ENCODE measurements around the gene NFYB. TPM values are rescaled to one million over a fixed set of nuclear protein-coding genes. Genes with fewer than 3 reads are reported as not detected.

NFYB gene
- total RNA-seq, 1 experiment from 2014 or later, result 22.4 TPM

Other genes with a start within 250 kb of the NFYB start
- 888 TPM for gene HSP90B1, start 207.8 kb downstream of the NFYB start, total RNA-seq (2021; ENCODE audit: unreplicated experiment)
- gene TDG, start 172.3 kb downstream of the NFYB start, total RNA-seq (2021; ENCODE audit: unreplicated experiment), result 23.9 TPM
- 4.8 TPM for gene GLT8D2, start 88.0 kb downstream of the NFYB start, total RNA-seq (2021; ENCODE audit: unreplicated experiment)
- 4.9 TPM for gene HCFC2, start 73.7 kb downstream of the NFYB start, total RNA-seq (2021; ENCODE audit: unreplicated experiment)
- 327 TPM for gene TXNRD1, start 77.6 kb upstream of the NFYB start, total RNA-seq (2021; ENCODE audit: unreplicated experiment)
- 3.0 TPM for gene EID3, start 165.5 kb upstream of the NFYB start, total RNA-seq (2021; ENCODE audit: unreplicated experiment)